ENCODE data around the gene TNS3.

TNS3 gene

DNA sequence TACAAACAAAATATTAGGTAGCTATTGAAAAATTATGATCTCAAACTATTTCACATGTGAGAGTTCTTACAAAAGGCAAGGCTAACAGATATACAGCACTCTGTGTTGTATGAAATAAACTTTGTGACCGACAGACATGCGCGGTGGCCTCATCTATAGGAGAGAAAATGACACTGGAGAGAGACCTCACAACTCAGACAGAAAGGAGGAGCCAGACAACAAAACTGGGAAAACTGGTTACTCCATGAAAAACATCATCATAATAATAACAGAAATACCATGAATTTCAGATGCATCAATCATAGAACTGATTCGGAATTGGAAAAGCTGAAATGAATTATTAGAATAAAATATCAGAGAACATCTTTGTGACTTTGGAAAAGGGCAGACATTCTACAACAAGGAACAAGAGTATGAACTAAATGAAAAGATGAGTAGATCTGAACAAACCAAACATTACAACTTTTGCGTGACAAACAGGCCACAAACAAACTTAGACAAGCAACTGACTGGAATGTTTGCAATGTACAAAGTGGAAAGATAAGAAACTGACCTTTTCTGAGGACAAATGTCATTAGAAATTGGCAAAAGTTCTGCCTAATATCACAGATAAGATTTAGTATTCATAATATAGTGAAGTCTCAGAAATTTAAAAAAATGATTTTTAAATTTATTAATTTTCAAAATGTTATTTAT is 69.3 kb downstream of the TNS3 start:
- DNase-seq (ENCODE audit: extremely low read depth, low read depth), result no peak
- TF ChIP-seq, protein P1, sequence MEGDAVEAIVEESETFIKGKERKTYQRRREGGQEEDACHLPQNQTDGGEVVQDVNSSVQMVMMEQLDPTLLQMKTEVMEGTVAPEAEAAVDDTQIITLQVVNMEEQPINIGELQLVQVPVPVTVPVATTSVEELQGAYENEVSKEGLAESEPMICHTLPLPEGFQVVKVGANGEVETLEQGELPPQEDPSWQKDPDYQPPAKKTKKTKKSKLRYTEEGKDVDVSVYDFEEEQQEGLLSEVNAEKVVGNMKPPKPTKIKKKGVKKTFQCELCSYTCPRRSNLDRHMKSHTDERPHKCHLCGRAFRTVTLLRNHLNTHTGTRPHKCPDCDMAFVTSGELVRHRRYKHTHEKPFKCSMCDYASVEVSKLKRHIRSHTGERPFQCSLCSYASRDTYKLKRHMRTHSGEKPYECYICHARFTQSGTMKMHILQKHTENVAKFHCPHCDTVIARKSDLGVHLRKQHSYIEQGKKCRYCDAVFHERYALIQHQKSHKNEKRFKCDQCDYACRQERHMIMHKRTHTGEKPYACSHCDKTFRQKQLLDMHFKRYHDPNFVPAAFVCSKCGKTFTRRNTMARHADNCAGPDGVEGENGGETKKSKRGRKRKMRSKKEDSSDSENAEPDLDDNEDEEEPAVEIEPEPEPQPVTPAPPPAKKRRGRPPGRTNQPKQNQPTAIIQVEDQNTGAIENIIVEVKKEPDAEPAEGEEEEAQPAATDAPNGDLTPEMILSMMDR (IDR thresholded peaks at IDR 0.05; ENCODE audit: low read depth, low read length, missing control alignments), result no peak
- H3K4me3 ChIP-seq (replicated peaks; ENCODE audit: low read depth, low read length), result no peak overlapping the region

DNA sequence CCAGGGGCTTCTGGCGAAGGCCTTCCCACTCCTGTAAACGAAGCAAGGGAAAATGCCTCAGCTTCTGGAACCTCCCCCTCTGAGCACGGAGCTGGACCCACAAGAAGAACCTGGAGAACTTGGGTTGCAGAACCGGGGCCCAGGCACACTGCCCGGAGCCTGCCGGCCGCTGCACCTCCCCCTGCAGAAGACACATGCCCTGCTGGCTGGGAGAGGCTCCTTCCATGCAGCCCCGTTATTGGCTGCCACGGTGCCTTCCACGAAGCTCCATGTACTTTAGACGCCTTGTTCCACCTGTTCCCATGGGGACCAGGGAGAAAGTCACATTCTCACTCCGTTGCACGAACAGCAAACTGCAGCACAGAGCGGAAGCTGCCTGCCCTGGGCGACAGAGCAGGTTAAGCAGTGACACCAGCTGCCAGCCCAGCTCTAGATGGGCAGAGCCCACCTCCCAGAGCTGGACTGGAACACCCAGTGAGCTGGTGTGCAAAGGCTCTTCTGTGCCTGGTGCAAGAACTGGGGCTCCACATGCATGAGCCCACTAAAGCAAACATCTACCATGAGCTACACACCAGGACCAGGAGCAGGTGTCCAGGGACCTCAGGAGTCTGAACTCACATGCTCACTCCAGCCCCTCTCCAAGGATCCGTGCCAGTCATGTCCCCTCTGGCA is 70.1 kb downstream of the TNS3 start:
- no peak overlapping the region for H3K4me3 ChIP-seq (replicated peaks; ENCODE audit: low read depth, low read length)
- DNase-seq (ENCODE audit: extremely low read depth, low read depth), result no peak
- TF ChIP-seq, protein P1 (IDR thresholded peaks at IDR 0.05; ENCODE audit: low read depth, low read length, missing control alignments), result no peak

DNA sequence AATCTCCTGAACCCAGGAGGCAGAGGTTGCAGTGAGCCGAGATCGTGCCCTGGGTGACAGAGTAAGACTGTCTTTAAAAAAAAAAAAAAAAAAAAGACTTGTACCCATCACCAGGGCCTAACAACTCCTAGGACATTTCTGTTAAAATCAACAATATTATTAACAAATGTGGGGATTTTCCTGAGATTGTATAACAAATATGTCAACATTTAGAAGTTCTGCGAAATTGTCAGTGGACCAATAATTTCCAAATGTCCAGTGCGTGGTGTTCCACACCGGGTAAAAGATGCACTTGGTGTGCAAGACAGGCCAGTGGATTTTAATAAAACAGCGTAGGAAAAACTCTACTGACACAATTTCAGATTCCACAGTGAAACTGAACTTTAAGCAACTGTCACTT is 71.1 kb downstream of the TNS3 start:
- no peak overlapping the region for H3K4me3 ChIP-seq (replicated peaks; ENCODE audit: low read depth, low read length)
- DNase-seq (ENCODE audit: extremely low read depth, low read depth), result no peak
- TF ChIP-seq, protein P1 (IDR thresholded peaks at IDR 0.05; ENCODE audit: low read depth, low read length, missing control alignments), result no peak

DNA sequence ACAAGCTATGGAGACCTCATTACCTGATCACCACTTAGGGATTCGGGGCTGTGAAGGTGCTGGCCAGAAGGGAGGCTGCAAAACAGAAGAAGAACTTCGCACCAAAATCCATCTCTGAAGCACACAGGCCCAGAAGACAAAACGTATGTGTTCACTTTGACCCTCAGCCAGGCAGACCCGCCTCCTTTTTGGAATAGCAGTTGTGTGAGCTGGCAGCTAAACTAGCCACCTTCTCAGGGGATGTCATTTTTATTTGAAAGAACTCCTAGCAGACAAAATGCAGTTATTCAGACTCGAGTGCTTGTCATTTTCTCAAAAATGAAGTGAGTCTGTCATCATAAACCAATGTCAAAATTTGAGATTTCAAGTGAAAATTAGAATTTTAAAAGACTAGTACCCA is 71.7 kb downstream of the TNS3 start:
- no peak for DNase-seq (ENCODE audit: extremely low read depth, low read depth)
- TF ChIP-seq, protein P1 (IDR thresholded peaks at IDR 0.05; ENCODE audit: low read depth, low read length, missing control alignments), result no peak
- H3K4me3 ChIP-seq (replicated peaks; ENCODE audit: low read depth, low read length), result no peak overlapping the region

DNA sequence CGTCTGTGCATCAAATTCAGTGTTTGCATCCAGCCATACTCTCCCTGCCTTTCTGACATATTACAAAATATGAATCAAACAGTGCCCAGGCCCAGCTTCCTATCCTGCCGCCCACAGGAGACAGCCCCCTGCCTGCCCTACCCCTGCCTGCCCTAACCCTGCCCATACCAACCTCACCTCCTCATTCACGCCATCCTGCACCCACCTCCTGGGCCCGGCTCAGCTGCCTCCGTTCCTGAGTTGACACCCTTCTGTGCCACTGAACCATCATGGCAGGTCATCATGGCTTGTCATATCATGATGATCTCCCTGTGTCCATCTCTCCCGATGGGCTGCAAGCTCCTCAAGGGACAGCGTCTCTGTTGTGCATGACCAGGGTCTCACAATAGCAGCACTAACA is 72.3 kb downstream of the TNS3 start:
- no peak for DNase-seq (ENCODE audit: extremely low read depth, low read depth)
- TF ChIP-seq, protein P1 (IDR thresholded peaks at IDR 0.05; ENCODE audit: low read depth, low read length, missing control alignments), result no peak
- H3K4me3 ChIP-seq (replicated peaks; ENCODE audit: low read depth, low read length), result no peak overlapping the region

DNA sequence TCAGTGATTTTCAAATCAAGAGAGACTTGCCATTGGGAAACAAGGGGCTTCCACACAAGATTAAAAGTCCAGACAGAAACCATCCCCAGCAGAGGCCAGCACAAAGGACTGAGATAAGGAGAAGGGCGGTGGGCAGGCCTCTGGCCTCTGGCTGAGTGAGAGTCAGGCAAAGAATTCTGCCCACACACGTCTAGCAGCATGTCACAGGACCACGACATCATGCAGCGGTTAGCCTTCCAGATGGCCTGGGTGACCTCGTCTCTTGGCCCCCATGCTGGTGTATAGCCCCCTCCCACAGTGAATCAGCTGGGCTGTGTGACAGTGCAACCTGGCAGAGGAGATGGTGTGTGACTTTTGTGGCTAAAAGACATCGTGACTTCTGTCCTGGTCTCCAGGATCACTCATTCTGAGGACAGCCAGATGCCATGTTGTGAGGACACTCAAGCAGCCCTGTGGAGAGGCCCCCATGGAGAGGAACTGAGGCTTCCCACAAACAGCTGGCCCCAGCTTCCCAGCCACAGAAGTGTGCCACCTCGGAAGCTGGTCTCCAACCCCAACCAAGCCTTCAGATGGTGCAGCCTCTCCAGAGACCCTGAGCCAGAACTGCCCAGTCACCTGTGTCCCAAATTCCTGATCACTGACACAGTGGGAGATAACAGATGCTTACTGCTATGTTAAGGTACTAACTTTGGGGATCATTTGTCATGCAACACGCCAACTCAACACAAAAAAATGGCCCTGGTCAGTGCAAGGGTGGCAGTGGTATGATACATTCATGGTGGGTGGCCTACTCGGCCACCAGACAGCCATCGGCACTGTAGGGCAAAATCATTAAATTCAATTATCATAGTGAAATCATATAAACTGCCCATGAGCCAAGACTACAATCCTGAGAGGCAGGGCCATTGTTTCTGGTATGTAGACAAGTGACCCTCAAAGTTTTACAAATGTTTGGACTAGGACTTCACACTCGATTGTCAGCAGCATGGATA is 73.2 kb downstream of the TNS3 start:
- no peak for DNase-seq (ENCODE audit: extremely low read depth, low read depth)
- TF ChIP-seq, protein P1 (IDR thresholded peaks at IDR 0.05; ENCODE audit: low read depth, low read length, missing control alignments), result no peak
- no peak overlapping the region for H3K4me3 ChIP-seq (replicated peaks; ENCODE audit: low read depth, low read length)

Measured in HFF-Myc (cell line).